Measurements from ENCODE around the gene TPCN2. TPM values are rescaled to one million over a fixed set of nuclear protein-coding genes. Genes with fewer than 3 reads are reported as not detected.

The TPCN2 gene
- total and polyA plus RNA-seq, 2 of the 4 experiments (the other 2 are of a cell fraction): 3.4 to 8.0 TPM

GRCh38 chr11:69170704-69171103 lies 122.0 kb downstream of the TPCN2 start:
- Histone ChIP-seq H3K4ac (ENCODE audit: low read depth, low read length) (no peak overlapping the region), H4K91ac (ENCODE audit: insufficient read depth, low read depth, low read length) (no peak overlapping the region; the same call in 1 of the 2 replicates), H2BK5ac (ENCODE audit: low read depth, low read length, poor library complexity, severe bottlenecking) (no peak overlapping the region), H2BK120ac (ENCODE audit: low read depth, low read length) (no peak overlapping the region; the same call in 1 of the 2 replicates), H3K23ac (ENCODE audit: low read depth, low read length) (no peak overlapping the region), H2AK9ac (replicated peaks; ENCODE audit: low read depth, low read length, poor library complexity) (no peak overlapping the region), H3K9ac (ENCODE audit: low read depth, low read length) (no peak overlapping the region), H3K4me3 (ENCODE audit: insufficient read depth, low read depth, low read length) (no peak overlapping the region), H4K20me1 (ENCODE audit: insufficient read depth, low read length) (no peaks in the 10 kb centered on the region), H3K4me2 (ENCODE audit: low read depth, low read length) (no peak overlapping the region), H4K8ac (ENCODE audit: low read depth in 2 of 2, low read length in 2 of 2) (no peak overlapping the region), H3K4me1 (ENCODE audit: control insufficient read depth, insufficient read depth, low read length) (peaks cover 28% of the 10 kb centered on the region), H2BK20ac (ENCODE audit: low read depth, low read length) (no peak overlapping the region), H3K27ac (ENCODE audit: insufficient read depth, low read length) (no peak overlapping the region), H3K9me3 (ENCODE audit: control insufficient read depth, insufficient read depth, low read length) (peaks cover 10% of the 10 kb centered on the region), H3K9me1 (ENCODE audit: insufficient read depth, low read length) (peaks cover 17% of the 10 kb centered on the region), H4K5ac (ENCODE audit: low read depth, low read length) (no peak overlapping the region), H2AK5ac (ENCODE audit: low read depth, low read length) (no peak overlapping the region; the same call in 1 of the 2 replicates), H3K36me3 (ENCODE audit: control insufficient read depth, insufficient read depth, low read length) (no peaks in the 10 kb centered on the region), H2BK15ac (ENCODE audit: low read depth, low read length) (no peak overlapping the region), H3K56ac (ENCODE audit: extremely low read depth, insufficient read depth, low read length) (no peak overlapping the region), H3K14ac (replicated peaks; ENCODE audit: low read depth, low read length) (no peak overlapping the region), H2AFZ (replicated peaks; ENCODE audit: low read length, poor library complexity) (no peak overlapping the region), H3K79me1 (ENCODE audit: low read depth in 1 of 2, low read length in 2 of 2) (no peaks in the 10 kb centered on the region), H3K27me3 (ENCODE audit: control insufficient read depth, insufficient read depth, low read length) (no peaks in the 10 kb centered on the region), H3K18ac (ENCODE audit: low read depth, low read length) (no peak overlapping the region)
- dilution Hi-C loops (cut with HindIII; ENCODE audit: low sequenced_read_pairs, unreplicated experiment): no loop called here
- WGBS, 2 experiments (ENCODE audit: extremely low coverage in 2 of 2, insufficient read length in 1 of 2): no CpG with 5 or more reads among the region's 6 CpGs
- in situ Hi-C loops (cut with MboI; ENCODE audit: low sequenced_read_pairs): no loop called here
- DNase-seq (no peak), ATAC-seq (ENCODE audit: low read depth) (no peak)
- ChIA-PET CTCF (interaction anchor here (0.6 to 1.4 kb wide), 2 partner anchors 39 to 370 kb away, joined by 3 read pairs; no protein-coding TSS in a partner anchor), POLR2A (ENCODE audit: unreplicated experiment) (no interaction called here)
- BruUV-seq (replicated peaks): no TSS peak
- TF ChIP-seq CEBPB (IDR thresholded peaks at IDR 0.05; ENCODE audit: low read depth, low read length) (no peak), MXI1 (IDR thresholded peaks at IDR 0.05; ENCODE audit: borderline replicate concordance, low read depth, low read length) (no peak), USF2 (IDR thresholded peaks at IDR 0.05; ENCODE audit: low read depth, low read length) (no peak), RAD21 (IDR thresholded peaks at IDR 0.05; ENCODE audit: low read length) (no peak), SMC3 (IDR thresholded peaks at IDR 0.05; ENCODE audit: low read depth, low read length) (no peak), CHD1 (IDR thresholded peaks at IDR 0.05; ENCODE audit: low read depth, low read length) (no peak), CTCF (conservative IDR thresholded peaks at IDR 0.05; ENCODE audit: low read depth, low read length) (no peak)
- intact Hi-C loops (cut with micrococcal nuclease): no loop called here

Data from IMR-90 (cell line).